ENCODE data around the gene TENM3.

GRCh38 chr4:182385897-182386296 is 142.7 kb downstream of the TENM3 start:
- TF ChIP-seq, protein P1, sequence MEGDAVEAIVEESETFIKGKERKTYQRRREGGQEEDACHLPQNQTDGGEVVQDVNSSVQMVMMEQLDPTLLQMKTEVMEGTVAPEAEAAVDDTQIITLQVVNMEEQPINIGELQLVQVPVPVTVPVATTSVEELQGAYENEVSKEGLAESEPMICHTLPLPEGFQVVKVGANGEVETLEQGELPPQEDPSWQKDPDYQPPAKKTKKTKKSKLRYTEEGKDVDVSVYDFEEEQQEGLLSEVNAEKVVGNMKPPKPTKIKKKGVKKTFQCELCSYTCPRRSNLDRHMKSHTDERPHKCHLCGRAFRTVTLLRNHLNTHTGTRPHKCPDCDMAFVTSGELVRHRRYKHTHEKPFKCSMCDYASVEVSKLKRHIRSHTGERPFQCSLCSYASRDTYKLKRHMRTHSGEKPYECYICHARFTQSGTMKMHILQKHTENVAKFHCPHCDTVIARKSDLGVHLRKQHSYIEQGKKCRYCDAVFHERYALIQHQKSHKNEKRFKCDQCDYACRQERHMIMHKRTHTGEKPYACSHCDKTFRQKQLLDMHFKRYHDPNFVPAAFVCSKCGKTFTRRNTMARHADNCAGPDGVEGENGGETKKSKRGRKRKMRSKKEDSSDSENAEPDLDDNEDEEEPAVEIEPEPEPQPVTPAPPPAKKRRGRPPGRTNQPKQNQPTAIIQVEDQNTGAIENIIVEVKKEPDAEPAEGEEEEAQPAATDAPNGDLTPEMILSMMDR (IDR thresholded peaks at IDR 0.05; ENCODE audit: low read depth, low read length, poor library complexity, severe bottlenecking): no peak
- no peak for TF ChIP-seq EZH2phosphoT487 (IDR thresholded peaks at IDR 0.05; ENCODE audit: borderline replicate concordance, low read length)
